Measurements from ENCODE around the gene PSMC3IP. TPM values are rescaled to one million over a fixed set of nuclear protein-coding genes. Genes with fewer than 3 reads are reported as not detected.

PSMC3IP gene
- total and polyA plus RNA-seq, 4 donors: 0.58 to 3.0 (median 1.1) TPM

DNA sequence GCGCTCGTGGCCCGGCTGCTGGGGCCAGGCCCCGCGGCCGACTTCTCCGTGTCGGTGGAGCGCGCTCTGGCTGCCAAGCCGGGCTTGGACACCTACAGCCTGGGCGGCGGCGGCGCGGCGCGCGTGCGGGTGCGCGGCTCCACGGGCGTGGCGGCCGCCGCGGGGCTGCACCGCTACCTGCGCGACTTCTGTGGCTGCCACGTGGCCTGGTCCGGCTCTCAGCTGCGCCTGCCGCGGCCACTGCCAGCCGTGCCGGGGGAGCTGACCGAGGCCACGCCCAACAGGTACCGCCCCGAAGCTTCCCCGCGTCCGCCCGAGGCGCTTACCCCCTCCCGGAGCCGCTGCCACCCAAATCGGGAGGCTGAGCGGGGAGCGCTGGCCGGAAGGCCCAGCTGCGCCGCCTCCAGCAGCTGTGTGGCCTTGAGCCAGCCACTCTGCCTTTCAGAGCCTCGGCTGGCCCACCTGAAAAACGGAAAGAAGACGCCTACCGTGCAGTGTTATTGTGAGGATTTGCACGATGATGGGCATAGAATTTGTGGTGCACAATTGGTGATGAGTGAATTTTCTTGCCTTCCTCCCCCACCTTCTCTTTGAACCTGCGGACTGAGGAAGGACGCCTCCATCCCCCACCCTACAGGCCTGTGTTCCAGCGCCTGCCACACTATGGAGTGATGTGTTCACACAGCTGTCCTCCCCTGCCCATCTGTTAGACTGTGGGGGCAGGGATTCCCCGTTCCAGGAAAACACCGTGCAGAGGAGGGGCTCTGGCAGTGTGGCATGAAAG, 41.0 kb downstream of the PSMC3IP start (continued):
- TF ChIP-seq GABPA (IDR thresholded peaks at IDR 0.05 in 1 of 2, conservative IDR thresholded peaks at IDR 0.05 in 1 of 2): peak in 1 of 2 donors; percentile 59
- TF ChIP-seq YY1 (IDR thresholded peaks at IDR 0.05): no peak
- no peak for TF ChIP-seq HNF4A (conservative IDR thresholded peaks at IDR 0.05)
- TF ChIP-seq, protein P1, sequence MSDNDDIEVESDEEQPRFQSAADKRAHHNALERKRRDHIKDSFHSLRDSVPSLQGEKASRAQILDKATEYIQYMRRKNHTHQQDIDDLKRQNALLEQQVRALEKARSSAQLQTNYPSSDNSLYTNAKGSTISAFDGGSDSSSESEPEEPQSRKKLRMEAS (IDR thresholded peaks at IDR 0.05): no peak
- TF ChIP-seq FOXA2 (IDR thresholded peaks at IDR 0.05): no peak
- TF ChIP-seq, protein P2, sequence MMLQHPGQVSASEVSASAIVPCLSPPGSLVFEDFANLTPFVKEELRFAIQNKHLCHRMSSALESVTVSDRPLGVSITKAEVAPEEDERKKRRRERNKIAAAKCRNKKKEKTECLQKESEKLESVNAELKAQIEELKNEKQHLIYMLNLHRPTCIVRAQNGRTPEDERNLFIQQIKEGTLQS (IDR thresholded peaks at IDR 0.05): no peak

GRCh38 chr17:42536048-42536371, 41.5 kb downstream of the PSMC3IP start, which contains the start of gene NAGLU:
Gene NAGLU (plus strand): TSS chr17:42536241. CDS start chr17:42536273, 32 bp downstream.
- Histone ChIP-seq H3K9me3 (ENCODE audit: control insufficient read depth in 4 of 4, low read length in 3 of 4) (no peaks in the 10 kb centered on the region), H3K27ac (ENCODE audit: low read depth in 1 of 2, low read length in 2 of 2) (peak within 1 kb of the TSS; percentile 91 to 96), H3K4me3 (ENCODE audit: low read depth in 1 of 3, low read length in 3 of 3) (peak within 1 kb of the TSS; percentile 59 to 81 (median 80)), H3K4me1 (ENCODE audit: control insufficient read depth in 4 of 4, insufficient read depth in 4 of 4, low read length in 3 of 4) (peaks cover 15 to 37% (median 28%) of the 10 kb centered on the region in 4 donors), H3K36me3 (ENCODE audit: control insufficient read depth in 4 of 4, insufficient read depth in 3 of 4, low read depth in 1 of 4, low read length in 3 of 4) (peaks cover 0 to 13% (median 6%) of the 10 kb centered on the region in 4 donors), H3K27me3 (ENCODE audit: control insufficient read depth in 4 of 4, insufficient read depth in 4 of 4, low read length in 3 of 4) (no peaks in the 10 kb centered on the region), H3K9ac (ENCODE audit: low read depth in 1 of 2, low read length in 2 of 2) (peak within 1 kb of the TSS; percentile 72 to 96)
- DNase-seq (ENCODE audit: low spot score): peak; percentile 96
- WGBS: under 1% methylated on average over 40 of the region's 40 CpGs
- peak; percentile 56 for TF ChIP-seq NR2F2 (IDR thresholded peaks at IDR 0.05)
- TF ChIP-seq, protein P3, sequence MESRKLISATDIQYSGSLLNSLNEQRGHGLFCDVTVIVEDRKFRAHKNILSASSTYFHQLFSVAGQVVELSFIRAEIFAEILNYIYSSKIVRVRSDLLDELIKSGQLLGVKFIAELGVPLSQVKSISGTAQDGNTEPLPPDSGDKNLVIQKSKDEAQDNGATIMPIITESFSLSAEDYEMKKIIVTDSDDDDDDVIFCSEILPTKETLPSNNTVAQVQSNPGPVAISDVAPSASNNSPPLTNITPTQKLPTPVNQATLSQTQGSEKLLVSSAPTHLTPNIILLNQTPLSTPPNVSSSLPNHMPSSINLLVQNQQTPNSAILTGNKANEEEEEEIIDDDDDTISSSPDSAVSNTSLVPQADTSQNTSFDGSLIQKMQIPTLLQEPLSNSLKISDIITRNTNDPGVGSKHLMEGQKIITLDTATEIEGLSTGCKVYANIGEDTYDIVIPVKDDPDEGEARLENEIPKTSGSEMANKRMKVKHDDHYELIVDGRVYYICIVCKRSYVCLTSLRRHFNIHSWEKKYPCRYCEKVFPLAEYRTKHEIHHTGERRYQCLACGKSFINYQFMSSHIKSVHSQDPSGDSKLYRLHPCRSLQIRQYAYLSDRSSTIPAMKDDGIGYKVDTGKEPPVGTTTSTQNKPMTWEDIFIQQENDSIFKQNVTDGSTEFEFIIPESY (IDR thresholded peaks at IDR 0.05): peak; percentile 22
- TF ChIP-seq RAD21 (IDR thresholded peaks at IDR 0.05): no peak
- TF ChIP-seq, protein P4, sequence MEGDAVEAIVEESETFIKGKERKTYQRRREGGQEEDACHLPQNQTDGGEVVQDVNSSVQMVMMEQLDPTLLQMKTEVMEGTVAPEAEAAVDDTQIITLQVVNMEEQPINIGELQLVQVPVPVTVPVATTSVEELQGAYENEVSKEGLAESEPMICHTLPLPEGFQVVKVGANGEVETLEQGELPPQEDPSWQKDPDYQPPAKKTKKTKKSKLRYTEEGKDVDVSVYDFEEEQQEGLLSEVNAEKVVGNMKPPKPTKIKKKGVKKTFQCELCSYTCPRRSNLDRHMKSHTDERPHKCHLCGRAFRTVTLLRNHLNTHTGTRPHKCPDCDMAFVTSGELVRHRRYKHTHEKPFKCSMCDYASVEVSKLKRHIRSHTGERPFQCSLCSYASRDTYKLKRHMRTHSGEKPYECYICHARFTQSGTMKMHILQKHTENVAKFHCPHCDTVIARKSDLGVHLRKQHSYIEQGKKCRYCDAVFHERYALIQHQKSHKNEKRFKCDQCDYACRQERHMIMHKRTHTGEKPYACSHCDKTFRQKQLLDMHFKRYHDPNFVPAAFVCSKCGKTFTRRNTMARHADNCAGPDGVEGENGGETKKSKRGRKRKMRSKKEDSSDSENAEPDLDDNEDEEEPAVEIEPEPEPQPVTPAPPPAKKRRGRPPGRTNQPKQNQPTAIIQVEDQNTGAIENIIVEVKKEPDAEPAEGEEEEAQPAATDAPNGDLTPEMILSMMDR (IDR thresholded peaks at IDR 0.05; ENCODE audit: low read depth, low read length, missing input control): no peak
- TF ChIP-seq, protein P2 (IDR thresholded peaks at IDR 0.05): no peak
- peak; percentile 27 for TF ChIP-seq YY1 (IDR thresholded peaks at IDR 0.05)
- TF ChIP-seq RXRA (IDR thresholded peaks at IDR 0.05): peak; percentile 46 to 62
- TF ChIP-seq SP1 (IDR thresholded peaks at IDR 0.05): peak; percentile 3
- no peak for TF ChIP-seq FOXA2 (IDR thresholded peaks at IDR 0.05)
- TF ChIP-seq, protein P1 (IDR thresholded peaks at IDR 0.05): peak; percentile 64
- no peak for TF ChIP-seq EGR1 (IDR thresholded peaks at IDR 0.05; ENCODE audit: low read depth in 2 of 2)
- peak in 1 of 2 donors; percentile 15 for TF ChIP-seq HNF4A (conservative IDR thresholded peaks at IDR 0.05)
